GM23338 (cell line): ENCODE results near the gene FBXO31. TPM values are rescaled to one million over a fixed set of nuclear protein-coding genes. Genes with fewer than 3 reads are reported as not detected.

Experiments used
- ATAC-seq: fragments of 200-7000 bp; cut with Tn5 transposase; 3 replicates; pipeline ENCODE4 v1.9.1; 2020
- DNase-seq: peaks from one replicate; pipeline ENCODE4 v3.0.0-alpha.2; 2015; ENCODE audit warnings: low spot score
- H2AFZ ChIP-seq: fragments of 200-600 bp; sonication (generic); 2 replicates; pipeline ENCODE4 v1.8.0; 2016; ENCODE audit warnings: antibody characterized with exemption, mild to moderate bottlenecking, moderate library complexity
- H3F3A ChIP-seq: fragments of 200-600 bp; sonication (generic); replicated peaks from 2 replicates; pipeline ENCODE4 v1.8.0; 2017; ENCODE audit warnings: antibody characterized with exemption, mixed run types, low read depth
- H3K27ac ChIP-seq: fragments of 200-600 bp; sonication (generic); 2 replicates; pipeline ENCODE4 v1.6.1; 2016; ENCODE audit warnings: low read depth
- H3K27me3 ChIP-seq: fragments of 200-600 bp; sonication (generic); 2 replicates; pipeline ENCODE4 v1.8.0; 2016; ENCODE audit warnings: mild to moderate bottlenecking, mixed run types, moderate library complexity; ENCODE audit not compliant: insufficient read depth
- H3K36me3 ChIP-seq: fragments of 200-600 bp; sonication (generic); 2 replicates; pipeline ENCODE4 v1.8.0; 2016; ENCODE audit warnings: mild to moderate bottlenecking; ENCODE audit not compliant: insufficient read depth
- H3K4me1 ChIP-seq: fragments of 200-600 bp; sonication (generic); 2 replicates; pipeline ENCODE4 v1.8.0; 2016; ENCODE audit warnings: mild to moderate bottlenecking, moderate library complexity; ENCODE audit not compliant: insufficient read depth
- H3K4me2 ChIP-seq: fragments of 200-600 bp; sonication (generic); 2 replicates; pipeline ENCODE4 v1.7.1; 2017; ENCODE audit warnings: mixed run types
- H3K4me3 ChIP-seq: fragments of 200-600 bp; sonication (generic); 2 replicates; pipeline ENCODE4 v1.6.1; 2016; ENCODE audit warnings: mixed run types
- H3K79me2 ChIP-seq: fragments of 200-600 bp; sonication (generic); replicated peaks from 2 replicates; pipeline ENCODE4 v1.8.0; 2017; ENCODE audit warnings: mild to moderate bottlenecking; ENCODE audit not compliant: insufficient read depth
- H3K9me2 ChIP-seq: fragments of 200-600 bp; sonication (generic); 2 replicates; pipeline ENCODE4 v1.8.0; 2017; ENCODE audit not compliant: insufficient read depth
- H4K20me1 ChIP-seq: fragments of 200-600 bp; sonication (generic); replicated peaks from 2 replicates; pipeline ENCODE4 v1.8.0; 2017; ENCODE audit warnings: mild to moderate bottlenecking; ENCODE audit not compliant: insufficient read depth
- H3K27ac Mint-ChIP-seq: 2 replicates; pipeline ENCODE4 v1.8.0; 2020; ENCODE audit warnings: inconsistent platforms, mild to moderate bottlenecking, moderate library complexity, mixed read lengths
- H3K27me3 Mint-ChIP-seq: 3 replicates; pipeline ENCODE4 v1.8.0; 2022; ENCODE audit warnings: low read depth, mild to moderate bottlenecking, moderate library complexity, mixed read lengths, inconsistent platforms; ENCODE audit not compliant: insufficient read depth, poor library complexity
- H3K36me3 Mint-ChIP-seq: 3 replicates; pipeline ENCODE4 v1.8.0; 2021; ENCODE audit warnings: low read depth, mild to moderate bottlenecking, inconsistent platforms, moderate library complexity, mixed read lengths
- H3K4me1 Mint-ChIP-seq: 3 replicates; pipeline ENCODE4 v1.8.0; 2020; ENCODE audit warnings: mild to moderate bottlenecking, inconsistent platforms, mixed read lengths
- H3K4me3 Mint-ChIP-seq: 3 replicates; pipeline ENCODE4 v1.8.0; 2021; ENCODE audit warnings: moderate library complexity, mild to moderate bottlenecking, inconsistent platforms, mixed read lengths
- H3K9me3 Mint-ChIP-seq: 3 replicates; pipeline ENCODE4 v1.8.0; 2020; ENCODE audit warnings: moderate library complexity, mild to moderate bottlenecking, inconsistent platforms, mixed read lengths
- CREB1 ChIP-seq: fragments of 250-450 bp; sonication (Bioruptor Pico); IDR thresholded peaks from 2 replicates; pipeline ENCODE4 v1.5.0; 2020; ENCODE audit warnings: low read depth, mild to moderate bottlenecking, moderate library complexity
- CTCF ChIP-seq, 2 experiments: fragments of 200-600 bp in 1 of 2; sonication (generic) in 1 of 2; conservative IDR thresholded peaks; 2 replicates each; pipeline versions ENCODE4 v1.5.1 to v1.6.1; 2016 to 2017; ENCODE audit warnings: antibody characterized with exemption in 2 of 2, low read depth in 2 of 2, mild to moderate bottlenecking in 2 of 2, moderate library complexity in 1 of 2
- ETS1 ChIP-seq: IDR thresholded peaks from 2 replicates; pipeline ENCODE4 v1.6.1; 2016; ENCODE audit warnings: antibody characterized with exemption
- EZH2phosphoT487 ChIP-seq: fragments of 200-600 bp; sonication (generic); IDR thresholded peaks from one replicate; pipeline ENCODE4 v1.8.1; 2018; ENCODE audit warnings: antibody characterized with exemption; ENCODE audit not compliant: unreplicated experiment
- JUNB ChIP-seq: IDR thresholded peaks from one replicate; pipeline ENCODE4 v1.6.1; 2016; ENCODE audit warnings: antibody characterized with exemption; ENCODE audit not compliant: unreplicated experiment
- POLR2AphosphoS5 ChIP-seq: IDR thresholded peaks from 2 replicates; pipeline ENCODE4 v1.6.1; 2016; ENCODE audit warnings: antibody characterized with exemption, low read depth
- REST ChIP-seq: IDR thresholded peaks from one replicate; pipeline ENCODE4 v1.6.1; 2018; ENCODE audit warnings: antibody characterized with exemption; ENCODE audit not compliant: unreplicated experiment
- ZNF331 ChIP-seq: fragments of 250-450 bp; sonication (Bioruptor Pico); IDR thresholded peaks from 2 replicates; pipeline ENCODE4 v1.5.0; 2020; ENCODE audit warnings: low read depth, mild to moderate bottlenecking, moderate library complexity
- ZNF462 ChIP-seq: fragments of 250-450 bp; sonication (Bioruptor Pico); IDR thresholded peaks from 2 replicates; pipeline ENCODE4 v1.5.0; 2020; ENCODE audit warnings: mild to moderate bottlenecking, moderate library complexity
- polyA plus RNA-seq: library from polyadenylated mRNA; unstranded; fragments of >200 nt; fragmentation: Nextera tagmentation; extraction: Ambion mirVana; gene quantifications from 2 replicates; pipeline ENCODE4 v1.2.1, GENCODE V29; 2016
- total RNA-seq: library from RNA; depleted of rRNA; stranded (reverse); fragments of >200 nt; shearing (Covaris generic); gene quantifications from 2 replicates; pipeline ENCODE4 v1.2.3, GENCODE V29; 2014

The FBXO31 gene
- total and polyA plus RNA-seq, 2 experiments from 2014 or later = 7.0 to 23.8 TPM

GRCh38 chr16:87418216-87418615, 34.6 kb upstream of the FBXO31 start:
- Histone ChIP-seq H3K36me3 (no peaks in the 10 kb centered on the region; the same call in 1 of the 2 replicates), H3K4me2 (no peak overlapping the region), H2AFZ (no peak overlapping the region), H3K79me2 (no peaks in the 10 kb centered on the region), H3K9me2 (no peaks in the 10 kb centered on the region), H3K27ac (no peak overlapping the region), H3K4me3 (no peak overlapping the region), H3K4me1 (peaks cover 7% of the 10 kb centered on the region), H3F3A (no peaks in the 10 kb centered on the region), H4K20me1 (peaks cover 7% of the 10 kb centered on the region; the same call in 1 of the 2 replicates), H3K27me3 (no peaks in the 10 kb centered on the region)
- DNase-seq = no peak
- peaks cover 55% of the 10 kb centered on the region for H3K36me3 Mint-ChIP-seq
- H3K9me3 Mint-ChIP-seq = no peaks in the 10 kb centered on the region
- peak overlapping the region; percentile 69; the same call in 1 of the 2 replicates for H3K27ac Mint-ChIP-seq
- no peak overlapping the region for H3K4me3 Mint-ChIP-seq
- TF ChIP-seq EZH2phosphoT487 = no peak
- TF ChIP-seq CREB1 (CRISPR knock-in tag) = no peak
- TF ChIP-seq POLR2AphosphoS5 = no peak
- ATAC-seq = no peak
- peaks cover 9% of the 10 kb centered on the region for H3K27me3 Mint-ChIP-seq
- H3K4me1 Mint-ChIP-seq = peaks cover 12% of the 10 kb centered on the region

- Histone ChIP-seq H3K79me2 (no peaks in the 10 kb centered on the region), H3K4me1 (peaks cover under 1% of the 10 kb centered on the region), H3K4me3 (no peak overlapping the region), H3K9me2 (no peaks in the 10 kb centered on the region), H3F3A (no peaks in the 10 kb centered on the region), H3K27me3 (no peaks in the 10 kb centered on the region), H4K20me1 (peaks cover 7% of the 10 kb centered on the region; the same call in 1 of the 2 replicates), H2AFZ (no peak overlapping the region), H3K4me2 (no peak overlapping the region), H3K27ac (0 out of 2 replicates have a peak overlapping the region, but pooled peaks have one; percentile 9), H3K36me3 (no peaks in the 10 kb centered on the region; the same call in 1 of the 2 replicates)
- no peaks in the 10 kb centered on the region for H3K9me3 Mint-ChIP-seq
- H3K27ac Mint-ChIP-seq = no peak overlapping the region
- ATAC-seq (no peak), DNase-seq (no peak)
- no peak overlapping the region for H3K4me3 Mint-ChIP-seq
- H3K27me3 Mint-ChIP-seq = peaks cover 9% of the 10 kb centered on the region
- H3K36me3 Mint-ChIP-seq = peaks cover 56% of the 10 kb centered on the region
- H3K4me1 Mint-ChIP-seq = peaks cover 5% of the 10 kb centered on the region
- TF ChIP-seq ZNF331 (no peak), CTCF (conservative IDR thresholded peaks at IDR 0.05; ENCODE audit: low read depth in 2 of 2) (no peak), POLR2AphosphoS5 (no peak), ZNF462 (no peak), REST (no peak), ETS1 (no peak), JUNB (no peak)
Measured at GRCh38 chr16:87417528-87417910, 33.9 kb upstream of the FBXO31 start.
